SK-N-SH (cell line): ENCODE results near the gene TRIM71. TPM values are rescaled to one million over a fixed set of nuclear protein-coding genes. Genes with fewer than 3 reads are reported as not detected.
"Not testable (repeated sequence)": the region's sequence is repeated elsewhere in the genome, so short reads cannot be mapped to it uniquely, and the experiment has no call there.

Experiments
- CTCF ChIA-PET: fragments of 300-600, 350-600 bp; formaldehyde crosslinking; extraction: SDS; loops from one replicate; lab custom pipeline; 2021; lab: Yijun Ruan, JAX
- POLR2A ChIA-PET: fragments of 350-600 bp; sonication (Branson Sonifier 250); formaldehyde crosslinking; extraction: SDS; loops from one replicate; lab custom pipeline; 2020; ENCODE audit warnings: antibody characterized with exemption, inconsistent platforms; lab: Yijun Ruan, JAX
- DNase-seq: peaks from one replicate; pipeline ENCODE4 v3.0.0; 2012
- H2AFZ ChIP-seq: fragments of 200-600 bp; sonication (generic); 2 replicates; pipeline ENCODE4 v1.8.1; 2016; ENCODE audit warnings: antibody characterized with exemption, mild to moderate bottlenecking, low read depth
- H3F3A ChIP-seq: fragments of 200-600 bp; sonication (generic); replicated peaks from 2 replicates; pipeline ENCODE3; 2016; ENCODE audit warnings: antibody characterized with exemption, mild to moderate bottlenecking; ENCODE audit not compliant: insufficient read depth
- H3K27ac ChIP-seq, 2 experiments: fragments of 200-500 bp in 1 of 2; fragments of 200-600 bp in 1 of 2; sonication (Bioruptor generic) in 1 of 2; sonication (generic), shearing (Covaris generic) in 1 of 2; 2 replicates each; pipeline versions ENCODE4 v1.5.1 to v1.6.1; 2014 to 2016; ENCODE audit warnings: low read depth in 2 of 2, inconsistent platforms in 1 of 2, low read length in 1 of 2, mild to moderate bottlenecking in 1 of 2, mixed read lengths in 1 of 2
- H3K27me3 ChIP-seq: fragments of 200-600 bp; sonication (generic), shearing (Covaris generic); 2 replicates; pipeline ENCODE4 v1.6.1; 2016; ENCODE audit warnings: mixed run types; ENCODE audit not compliant: insufficient read depth
- H3K36me3 ChIP-seq, 2 experiments: fragments of 200-500 bp in 1 of 2; fragments of 200-600 bp in 1 of 2; sonication (Bioruptor generic) in 1 of 2; sonication (generic) in 1 of 2; replicated peaks in 1 of 2; 2 replicates each; pipeline versions ENCODE3 to v1.5.1; 2014 to 2016; ENCODE audit warnings: low read length in 1 of 2, mild to moderate bottlenecking in 1 of 2; ENCODE audit not compliant: insufficient read depth in 2 of 2, control insufficient read depth in 1 of 2
- H3K4me1 ChIP-seq, 2 experiments: fragments of 200-500 bp in 1 of 2; fragments of 200-600 bp in 1 of 2; sonication (Bioruptor generic) in 1 of 2; sonication (generic), shearing (Covaris generic) in 1 of 2; 2 replicates each; pipeline versions ENCODE4 v1.5.1 to v1.6.1; 2014 to 2016; ENCODE audit warnings: low read depth in 1 of 2, low read length in 1 of 2, mixed run types in 1 of 2; ENCODE audit not compliant: insufficient read depth in 2 of 2, control insufficient read depth in 1 of 2
- H3K4me2 ChIP-seq: fragments of 200-600 bp; sonication (generic), shearing (Covaris generic); 2 replicates; pipeline ENCODE4 v1.6.1; 2017; ENCODE audit warnings: mixed run types
- H3K4me3 ChIP-seq, 2 experiments: fragments of 200-500 bp in 1 of 2; fragments of 200-600 bp in 1 of 2; sonication (Bioruptor generic) in 1 of 2; sonication (generic), shearing (Covaris generic) in 1 of 2; 2 replicates each; pipeline versions ENCODE4 v1.5.1 to v1.8.1; 2014 to 2016; ENCODE audit warnings: low read depth in 2 of 2, inconsistent platforms in 1 of 2, low read length in 1 of 2, mild to moderate bottlenecking in 1 of 2, mixed read lengths in 1 of 2, moderate library complexity in 1 of 2
- H3K79me2 ChIP-seq: fragments of 200-600 bp; sonication (generic); 2 replicates; pipeline ENCODE4 v1.8.1; 2017; ENCODE audit warnings: mild to moderate bottlenecking; ENCODE audit not compliant: insufficient read depth
- H3K9ac ChIP-seq: fragments of 200-600 bp; sonication (generic); 2 replicates; pipeline ENCODE4 v1.6.1; 2017; ENCODE audit warnings: mixed run types
- H3K9me2 ChIP-seq: fragments of 200-600 bp; sonication (generic); 2 replicates; pipeline ENCODE4 v1.6.1; 2017; ENCODE audit warnings: mixed run types
- H3K9me3 ChIP-seq: fragments of 200-600 bp; sonication (generic); 2 replicates; pipeline ENCODE4 v1.6.1; 2017; ENCODE audit warnings: mixed run types, mild to moderate bottlenecking, moderate library complexity
- H4K20me1 ChIP-seq: fragments of 200-600 bp; sonication (generic); 2 replicates; pipeline ENCODE4 v1.6.1; 2017; ENCODE audit warnings: mild to moderate bottlenecking, mixed run types; ENCODE audit not compliant: insufficient read depth
- FOSL2 ChIP-seq: IDR thresholded peaks from 2 replicates; pipeline ENCODE4 v1.4.0; 2012; ENCODE audit warnings: low read depth, mild to moderate bottlenecking, moderate library complexity, borderline replicate concordance
- NRF1 ChIP-seq: IDR thresholded peaks from 2 replicates; pipeline ENCODE4 v1.6.1; 2012; ENCODE audit warnings: low read depth, mild to moderate bottlenecking, low read length
- REST ChIP-seq: IDR thresholded peaks from 2 replicates; pipeline ENCODE4 v1.6.1; 2012; ENCODE audit warnings: mild to moderate bottlenecking, low read depth, low read length, moderate library complexity
- RXRA ChIP-seq: IDR thresholded peaks from 2 replicates; pipeline ENCODE4 v1.4.0; 2012; ENCODE audit warnings: low read depth, mild to moderate bottlenecking, borderline replicate concordance
- YY1 ChIP-seq: IDR thresholded peaks from 2 replicates; pipeline ENCODE4 v1.4.0; 2012; ENCODE audit warnings: low read depth, mild to moderate bottlenecking
- ZBTB33 ChIP-seq: IDR thresholded peaks from 2 replicates; pipeline ENCODE4 v1.4.0; 2012; ENCODE audit warnings: low read depth, borderline replicate concordance
- WGBS: methylation state at CpG from one replicate; pipeline ENCODE4 v1.1.6; 2017; ENCODE audit warnings: low lambda C conversion rate; 5-methylcytosine and 5-hydroxymethylcytosine counted together
- polyA plus RNA-seq, 3 experiments: library from polyadenylated mRNA; depleted of rRNA; stranded (reverse); fragments of >200 nt; gene quantifications; 2 replicates each; pipeline ENCODE4 v1.2.3, GENCODE V29; 2012

TRIM71 gene
- polyA plus RNA-seq, 1 of the 3 experiments (the other 2 are of a cell fraction) = not detected

- Histone ChIP-seq H3K27ac (no peak overlapping the region), H3K4me3 (no peak overlapping the region), H3K4me2 (no peak overlapping the region), H3K27me3 (no peaks in the 10 kb centered on the region), H2AFZ (no peak overlapping the region; the same call in 1 of the 2 replicates), H3K9ac (no peak overlapping the region), H3K79me2 (no peaks in the 10 kb centered on the region)
- ChIA-PET POLR2A (no interaction called here), CTCF (interaction anchor here (1.3 kb wide), 1 partner anchor 13 kb away, joined by 3 read pairs; no protein-coding TSS in a partner anchor)
- DNase-seq = no peak
- no peak for TF ChIP-seq FOSL2
- no peak for TF ChIP-seq NRF1
- no peak for TF ChIP-seq ZBTB33
- TF ChIP-seq RXRA = no peak
- TF ChIP-seq YY1 = no peak
- TF ChIP-seq REST = no peak
- TF ChIP-seq, all 33 proteins: peak for 0
- no peaks in the 10 kb centered on the region for H3K36me3 ChIP-seq
- H3F3A ChIP-seq = no peaks in the 10 kb centered on the region
- H3K4me1 ChIP-seq = no peaks in the 10 kb centered on the region
- H3K9me3 ChIP-seq = no peaks in the 10 kb centered on the region
- no peaks in the 10 kb centered on the region for H4K20me1 ChIP-seq
- 60% methylated on average over 8 of the region's 8 CpGs for WGBS
- no peaks in the 10 kb centered on the region for H3K9me2 ChIP-seq
Measured at GRCh38 chr3:32794487-32795308, 23.1 kb upstream of the TRIM71 start.

GRCh38 chr3:32796384-32796950 is 21.3 kb upstream of the TRIM71 start:
- H3K9me3 ChIP-seq, H3K36me3 ChIP-seq, H3F3A ChIP-seq, H3K4me3 ChIP-seq, H3K79me2 ChIP-seq, H3K4me2 ChIP-seq, H2AFZ ChIP-seq, DNase-seq, H3K4me1 ChIP-seq, CTCF ChIA-PET, H3K9me2 ChIP-seq, H3K27me3 ChIP-seq, H3K27ac ChIP-seq, H4K20me1 ChIP-seq, POLR2A ChIA-PET, H3K9ac ChIP-seq: not testable (repeated sequence)
- WGBS = 71% methylated on average over 9 of the region's 11 CpGs
